ENCODE results near the gene TIMM44. TPM values are rescaled to one million over a fixed set of nuclear protein-coding genes. Genes with fewer than 3 reads are reported as not detected.

TIMM44 gene
- total RNA-seq, 1 donor from 2014 or later, result 80.7 TPM

DNA sequence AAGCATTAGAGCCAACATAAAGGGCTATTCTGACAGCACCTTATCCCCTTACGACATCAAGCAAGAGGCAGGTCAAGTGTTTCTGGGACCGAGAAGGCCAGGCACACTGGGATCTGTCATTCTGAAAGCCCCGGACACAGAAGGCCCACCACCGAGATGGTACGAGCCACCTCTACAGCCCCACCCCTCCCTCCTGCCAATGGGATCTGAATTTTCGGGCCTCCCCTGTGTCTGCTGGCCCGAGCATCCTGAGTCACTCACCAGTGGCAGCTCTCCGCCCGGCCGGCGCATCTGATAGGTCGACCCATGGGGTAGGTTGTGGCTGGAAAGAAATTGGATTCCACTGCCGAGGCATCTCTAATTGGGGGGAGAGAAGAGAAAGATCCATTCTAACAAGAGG, 2.6 kb downstream of the TIMM44 start:
- Mint-ChIP-seq H3K4me1 (peaks cover 8% of the 10 kb centered on the region), H3K27ac (no peak overlapping the region), H3K27me3 (ENCODE audit: low read depth) (no peaks in the 10 kb centered on the region), H3K36me3 (peaks cover 14% of the 10 kb centered on the region), H3K4me3 (peak overlapping the region; percentile 39), H3K9me3 (no peaks in the 10 kb centered on the region)
- no peak for DNase-seq (ENCODE audit: low spot score in 2 of 2, unreplicated experiment in 2 of 2)
- TF ChIP-seq, protein P1, sequence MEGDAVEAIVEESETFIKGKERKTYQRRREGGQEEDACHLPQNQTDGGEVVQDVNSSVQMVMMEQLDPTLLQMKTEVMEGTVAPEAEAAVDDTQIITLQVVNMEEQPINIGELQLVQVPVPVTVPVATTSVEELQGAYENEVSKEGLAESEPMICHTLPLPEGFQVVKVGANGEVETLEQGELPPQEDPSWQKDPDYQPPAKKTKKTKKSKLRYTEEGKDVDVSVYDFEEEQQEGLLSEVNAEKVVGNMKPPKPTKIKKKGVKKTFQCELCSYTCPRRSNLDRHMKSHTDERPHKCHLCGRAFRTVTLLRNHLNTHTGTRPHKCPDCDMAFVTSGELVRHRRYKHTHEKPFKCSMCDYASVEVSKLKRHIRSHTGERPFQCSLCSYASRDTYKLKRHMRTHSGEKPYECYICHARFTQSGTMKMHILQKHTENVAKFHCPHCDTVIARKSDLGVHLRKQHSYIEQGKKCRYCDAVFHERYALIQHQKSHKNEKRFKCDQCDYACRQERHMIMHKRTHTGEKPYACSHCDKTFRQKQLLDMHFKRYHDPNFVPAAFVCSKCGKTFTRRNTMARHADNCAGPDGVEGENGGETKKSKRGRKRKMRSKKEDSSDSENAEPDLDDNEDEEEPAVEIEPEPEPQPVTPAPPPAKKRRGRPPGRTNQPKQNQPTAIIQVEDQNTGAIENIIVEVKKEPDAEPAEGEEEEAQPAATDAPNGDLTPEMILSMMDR (IDR thresholded peaks at IDR 0.05; ENCODE audit: unreplicated experiment), result no peak

DNA sequence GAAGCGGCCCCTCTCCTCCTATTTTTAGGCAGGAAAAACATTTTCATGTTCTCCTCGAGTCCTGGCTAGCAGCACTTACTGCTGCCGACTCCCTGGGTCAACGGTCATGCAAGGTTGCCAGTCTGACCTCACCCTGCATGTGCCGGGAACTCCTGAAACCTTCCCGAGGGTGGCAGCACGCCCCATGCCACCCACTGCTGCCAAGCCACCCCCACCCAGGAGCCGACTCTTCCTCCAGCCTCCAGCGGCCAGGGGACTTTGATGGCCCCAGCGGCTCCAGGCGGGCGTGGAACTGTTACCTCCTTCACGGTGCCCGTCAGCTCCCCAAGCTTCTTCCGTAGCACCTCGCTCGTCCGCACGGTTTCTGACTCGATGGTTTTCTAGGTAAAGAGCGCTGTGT, 8.7 kb downstream of the TIMM44 start:
- Mint-ChIP-seq H3K4me3 (no peak overlapping the region), H3K9me3 (no peaks in the 10 kb centered on the region), H3K27ac (no peak overlapping the region), H3K36me3 (peaks cover 9% of the 10 kb centered on the region), H3K27me3 (ENCODE audit: low read depth) (no peaks in the 10 kb centered on the region), H3K4me1 (no peaks in the 10 kb centered on the region)
- TF ChIP-seq, protein P1 (IDR thresholded peaks at IDR 0.05; ENCODE audit: unreplicated experiment), result no peak
- DNase-seq (ENCODE audit: low spot score in 2 of 2, unreplicated experiment in 2 of 2), result no peak

DNA sequence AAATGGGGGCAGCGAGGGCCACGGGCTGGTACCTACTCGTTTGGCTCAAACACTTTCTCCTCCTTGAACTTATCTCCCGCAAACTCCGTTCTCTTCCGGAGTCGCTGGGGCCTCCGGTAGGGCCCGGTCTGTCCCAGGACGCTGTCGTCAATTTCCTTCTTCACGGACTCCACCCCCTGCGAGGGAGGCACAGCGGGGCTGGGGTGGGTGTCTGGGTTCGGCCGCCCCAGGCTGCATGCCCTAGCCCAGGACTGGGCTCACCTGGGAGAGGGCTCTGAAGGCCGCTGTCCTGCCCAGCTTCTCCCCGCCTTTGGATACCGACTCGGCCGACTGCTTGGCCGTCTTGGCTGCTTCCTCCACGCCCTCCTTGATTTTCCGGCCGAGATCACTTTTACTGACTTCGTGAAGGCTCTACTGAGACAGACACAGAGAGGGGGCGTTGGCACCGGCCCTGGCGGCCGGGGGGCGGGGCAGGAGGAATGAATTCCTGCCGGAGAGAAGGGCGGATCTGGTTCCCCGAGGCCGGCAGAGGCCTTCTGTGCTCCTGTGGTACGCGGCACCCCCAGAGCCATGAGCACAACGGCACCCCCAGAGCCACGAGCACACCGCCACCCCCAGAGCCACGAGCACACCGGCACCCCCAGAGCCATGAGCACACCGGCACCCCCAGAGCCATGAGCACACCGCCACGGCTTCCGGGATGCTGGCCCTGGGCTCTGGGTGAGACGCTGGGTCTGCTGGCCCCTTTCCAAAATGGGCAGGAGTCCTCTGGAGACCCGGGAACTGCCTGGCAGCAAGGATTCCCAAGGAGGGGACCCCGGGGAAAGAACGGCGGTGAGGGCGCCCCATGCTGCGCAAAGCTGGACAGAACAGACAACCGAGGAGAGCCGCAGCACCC, 9.4 kb downstream of the TIMM44 start:
- Mint-ChIP-seq H3K36me3 (peaks cover 9% of the 10 kb centered on the region), H3K27ac (no peak overlapping the region), H3K9me3 (no peaks in the 10 kb centered on the region), H3K4me3 (no peak overlapping the region), H3K27me3 (ENCODE audit: low read depth) (no peaks in the 10 kb centered on the region), H3K4me1 (peaks cover 6% of the 10 kb centered on the region)
- DNase-seq (ENCODE audit: low spot score in 2 of 2, unreplicated experiment in 2 of 2), result no peak
- TF ChIP-seq, protein P1 (IDR thresholded peaks at IDR 0.05; ENCODE audit: unreplicated experiment), result no peak

DNA sequence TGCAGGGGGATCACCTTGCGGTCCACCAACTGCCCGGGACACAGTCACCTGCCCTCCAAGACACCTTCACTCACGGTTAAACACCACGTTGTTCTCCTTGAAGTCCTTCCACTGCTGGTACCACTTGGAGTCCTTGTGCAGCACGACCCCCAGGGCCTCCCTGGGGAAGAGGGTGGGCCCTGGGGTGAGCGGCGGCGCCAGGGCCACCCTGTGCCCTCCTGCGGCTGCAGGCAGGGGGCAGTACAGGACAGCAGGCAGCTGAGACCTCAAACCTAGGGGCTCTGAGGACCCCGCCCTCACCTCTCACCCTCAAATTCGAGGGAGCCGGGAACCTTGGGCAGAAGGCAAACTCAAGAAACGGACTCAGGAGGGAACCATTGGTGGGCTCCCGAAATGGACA, 10.1 kb downstream of the TIMM44 start:
- Mint-ChIP-seq H3K36me3 (peaks cover 6% of the 10 kb centered on the region), H3K4me3 (no peak overlapping the region), H3K27ac (no peak overlapping the region), H3K9me3 (no peaks in the 10 kb centered on the region), H3K4me1 (peaks cover 12% of the 10 kb centered on the region), H3K27me3 (ENCODE audit: low read depth) (no peaks in the 10 kb centered on the region)
- no peak for DNase-seq (ENCODE audit: low spot score in 2 of 2, unreplicated experiment in 2 of 2)
- TF ChIP-seq, protein P1 (IDR thresholded peaks at IDR 0.05; ENCODE audit: unreplicated experiment), result peak; percentile 20

DNA sequence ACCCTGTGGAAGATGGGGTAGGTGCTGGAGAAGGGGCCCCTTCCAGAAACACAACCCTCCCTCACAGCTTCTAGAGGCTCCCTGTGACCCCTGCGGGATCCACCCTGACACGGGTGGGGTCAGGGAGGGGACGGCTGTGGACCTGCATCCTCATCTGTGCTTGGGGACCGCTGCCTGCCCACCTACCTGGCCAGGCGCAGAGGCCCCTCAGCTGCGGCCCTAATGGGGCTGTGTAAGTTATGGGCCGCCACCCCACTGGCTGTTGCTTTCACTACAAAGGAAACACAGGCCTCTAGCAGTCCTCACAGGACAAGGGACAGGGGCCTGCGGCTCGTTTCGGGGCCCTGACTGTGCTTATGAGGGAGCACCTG, 10.6 kb downstream of the TIMM44 start:
- H3K9me3 Mint-ChIP-seq, result no peaks in the 10 kb centered on the region
- no peaks in the 10 kb centered on the region for H3K27me3 Mint-ChIP-seq (ENCODE audit: low read depth)
- DNase-seq (ENCODE audit: low spot score in 2 of 2, unreplicated experiment in 2 of 2), result no peak
- H3K4me3 Mint-ChIP-seq, result no peak overlapping the region
- H3K27ac Mint-ChIP-seq, result no peak overlapping the region
- H3K36me3 Mint-ChIP-seq, result peaks cover 6% of the 10 kb centered on the region
- H3K4me1 Mint-ChIP-seq, result peaks cover 17% of the 10 kb centered on the region
- TF ChIP-seq, protein P1 (IDR thresholded peaks at IDR 0.05; ENCODE audit: unreplicated experiment), result no peak

All from mesothelial cell of epicardium (in vitro differentiated cells).